ENCODE measurements around the gene SHE. TPM values are rescaled to one million over a fixed set of nuclear protein-coding genes. Genes with fewer than 3 reads are reported as not detected.

Gene SHE
- total RNA-seq, 6 experiments from 2014 or later = 4.0 to 5.6 (median 4.7) TPM

DNA sequence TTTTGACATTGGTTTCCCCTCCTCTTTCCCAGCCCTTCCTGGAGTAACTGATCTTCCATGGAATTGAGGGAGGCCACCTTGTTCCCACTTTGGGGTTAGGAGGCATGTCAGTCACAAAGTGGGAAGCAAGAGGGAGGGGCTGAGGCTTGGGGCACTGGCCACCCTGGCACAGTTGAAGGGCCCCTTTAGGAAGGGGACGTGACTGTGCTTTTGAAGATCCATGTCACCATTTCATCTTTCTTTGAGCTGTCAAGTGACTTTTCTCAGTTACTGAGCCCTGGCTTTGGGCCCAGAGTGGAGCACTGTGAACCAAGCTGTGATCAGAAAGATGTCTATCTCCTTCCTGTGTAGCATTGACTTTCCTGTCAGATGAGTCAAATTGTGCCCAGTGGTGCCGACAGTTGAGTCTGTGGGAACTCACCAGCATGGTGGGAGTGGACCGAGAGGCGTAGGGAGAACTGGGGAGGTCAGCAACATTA is 38.7 kb downstream of the SHE start:
- peaks cover 0 to 1% (median 0%) of the 10 kb centered on the region in 4 donors for H3K4me1 ChIP-seq
- WGBS (ENCODE audit: insufficient coverage, low coverage, low lambda C conversion rate, missing lambda C conversion rate) = 62% methylated on average over 2 of the region's 4 CpGs
- no peak overlapping the region for H3K4me3 ChIP-seq
- no peaks in the 10 kb centered on the region for H3K9me3 ChIP-seq
- DNase-seq (no peak), ATAC-seq (peak; percentile 6 to 25 (median 18))
- peaks cover 0 to 94% (median 27%) of the 10 kb centered on the region in 4 donors for H3K36me3 ChIP-seq
- no peak overlapping the region for H3K27ac ChIP-seq
- no peaks in the 10 kb centered on the region for H3K27me3 ChIP-seq
- TF ChIP-seq, protein P1, sequence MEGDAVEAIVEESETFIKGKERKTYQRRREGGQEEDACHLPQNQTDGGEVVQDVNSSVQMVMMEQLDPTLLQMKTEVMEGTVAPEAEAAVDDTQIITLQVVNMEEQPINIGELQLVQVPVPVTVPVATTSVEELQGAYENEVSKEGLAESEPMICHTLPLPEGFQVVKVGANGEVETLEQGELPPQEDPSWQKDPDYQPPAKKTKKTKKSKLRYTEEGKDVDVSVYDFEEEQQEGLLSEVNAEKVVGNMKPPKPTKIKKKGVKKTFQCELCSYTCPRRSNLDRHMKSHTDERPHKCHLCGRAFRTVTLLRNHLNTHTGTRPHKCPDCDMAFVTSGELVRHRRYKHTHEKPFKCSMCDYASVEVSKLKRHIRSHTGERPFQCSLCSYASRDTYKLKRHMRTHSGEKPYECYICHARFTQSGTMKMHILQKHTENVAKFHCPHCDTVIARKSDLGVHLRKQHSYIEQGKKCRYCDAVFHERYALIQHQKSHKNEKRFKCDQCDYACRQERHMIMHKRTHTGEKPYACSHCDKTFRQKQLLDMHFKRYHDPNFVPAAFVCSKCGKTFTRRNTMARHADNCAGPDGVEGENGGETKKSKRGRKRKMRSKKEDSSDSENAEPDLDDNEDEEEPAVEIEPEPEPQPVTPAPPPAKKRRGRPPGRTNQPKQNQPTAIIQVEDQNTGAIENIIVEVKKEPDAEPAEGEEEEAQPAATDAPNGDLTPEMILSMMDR (IDR thresholded peaks at IDR 0.05) = no peak
- TF ChIP-seq POLR2A (IDR thresholded peaks at IDR 0.05) = no peak
- intact Hi-C loops (cut with DNase I) = no loop called here

DNA sequence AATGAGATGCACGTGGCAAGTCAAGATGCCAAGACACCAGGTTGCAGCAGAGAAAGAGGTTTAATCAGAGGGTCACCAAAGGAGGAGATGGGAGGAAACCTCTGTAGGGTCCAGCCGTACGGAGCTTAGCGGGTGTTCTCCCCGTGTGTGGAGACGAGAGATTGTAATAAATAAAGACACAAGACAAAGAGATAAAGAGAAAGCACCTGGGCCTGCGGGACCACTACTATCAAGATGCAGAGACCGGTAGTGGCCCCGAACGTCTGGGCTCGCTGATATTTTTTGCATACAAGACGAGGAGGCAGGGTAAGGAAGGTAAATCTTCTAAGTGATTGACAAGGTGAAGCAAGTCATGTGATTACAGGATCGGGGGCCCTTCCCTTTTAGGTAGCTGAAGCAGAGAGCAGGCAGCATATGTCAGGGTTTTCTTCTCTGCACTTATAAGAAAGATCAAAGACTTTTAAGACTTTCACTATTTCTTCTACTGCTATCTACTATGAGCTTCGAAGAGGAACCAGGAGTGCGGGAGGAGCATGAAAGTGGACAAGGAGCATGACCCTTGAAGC is 41.4 kb downstream of the SHE start:
- Histone ChIP-seq H3K27me3 (no peaks in the 10 kb centered on the region), H3K27ac (no peak overlapping the region), H3K36me3 (peaks cover 0 to 97% (median 35%) of the 10 kb centered on the region in 4 donors), H3K4me1 (no peaks in the 10 kb centered on the region), H3K4me3 (no peak overlapping the region), H3K9me3 (no peaks in the 10 kb centered on the region)
- intact Hi-C loops (cut with DNase I) = no loop called here
- 66% methylated on average over 10 of the region's 15 CpGs for WGBS (ENCODE audit: insufficient coverage, low coverage, low lambda C conversion rate, missing lambda C conversion rate)
- no peak for ATAC-seq
- no peak for DNase-seq
- TF ChIP-seq, protein P1 (IDR thresholded peaks at IDR 0.05) = no peak
- TF ChIP-seq POLR2A (IDR thresholded peaks at IDR 0.05) = no peak

DNA sequence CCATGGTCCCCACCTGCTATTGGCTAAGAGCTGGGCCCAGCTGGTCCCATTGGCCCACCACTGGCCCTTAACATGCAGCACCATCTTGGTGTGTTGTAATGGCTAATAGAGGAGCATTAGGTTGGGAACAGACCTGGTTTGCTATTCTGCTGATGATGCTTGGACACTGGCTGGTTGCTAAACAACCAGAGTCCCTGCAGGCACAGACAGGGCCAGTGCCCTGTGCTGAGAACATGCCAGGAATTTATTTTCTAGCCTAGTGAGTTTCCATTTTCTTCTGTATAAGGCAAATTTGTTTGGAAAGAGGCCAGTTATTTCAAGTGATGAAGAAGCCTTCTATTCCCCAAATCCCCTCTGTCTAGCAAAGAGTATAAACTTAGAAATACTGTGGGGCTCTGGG is 43.1 kb downstream of the SHE start:
- peaks cover 0 to 96% (median 29%) of the 10 kb centered on the region in 4 donors for H3K36me3 ChIP-seq
- intact Hi-C loops (cut with DNase I) = no loop called here
- TF ChIP-seq, protein P1 (IDR thresholded peaks at IDR 0.05) = no peak
- no peak for TF ChIP-seq POLR2A (IDR thresholded peaks at IDR 0.05)
- H3K27me3 ChIP-seq = no peaks in the 10 kb centered on the region
- no peaks in the 10 kb centered on the region for H3K4me1 ChIP-seq
- H3K4me3 ChIP-seq = no peak overlapping the region
- DNase-seq (no peak), ATAC-seq (peak in 3 of 4 donors; percentile 5 to 21 (median 12))
- no peaks in the 10 kb centered on the region for H3K9me3 ChIP-seq
- no peak overlapping the region for H3K27ac ChIP-seq

DNA sequence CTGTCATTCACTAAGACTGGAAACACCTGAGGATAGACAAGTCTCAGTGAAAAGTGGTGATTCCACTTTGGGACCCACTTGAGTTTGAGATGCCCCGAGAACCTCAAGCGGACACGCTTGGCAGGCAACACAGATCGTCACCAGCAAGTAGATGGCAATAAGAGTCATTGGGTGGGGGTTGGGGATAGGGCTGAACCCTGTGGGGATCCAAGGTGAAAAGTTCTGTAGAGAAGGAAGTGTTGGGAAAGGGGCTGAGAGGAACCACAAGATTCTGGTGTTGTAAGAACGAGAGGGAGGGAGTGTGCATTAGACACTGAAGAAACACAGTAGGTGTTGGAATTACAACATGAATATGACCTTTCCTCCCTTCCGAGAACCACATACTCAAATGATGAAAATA is 45.6 kb downstream of the SHE start:
- Histone ChIP-seq H3K4me1 (no peaks in the 10 kb centered on the region), H3K9me3 (no peaks in the 10 kb centered on the region), H3K27me3 (no peaks in the 10 kb centered on the region), H3K4me3 (no peak overlapping the region), H3K27ac (no peak overlapping the region), H3K36me3 (peaks cover 0 to 98% (median 41%) of the 10 kb centered on the region in 4 donors)
- DNase-seq (no peak), ATAC-seq (peak; percentile 7 to 33 (median 24))
- TF ChIP-seq, protein P1 (IDR thresholded peaks at IDR 0.05) = no peak
- TF ChIP-seq POLR2A (IDR thresholded peaks at IDR 0.05) = no peak
- WGBS (ENCODE audit: insufficient coverage, low coverage, low lambda C conversion rate, missing lambda C conversion rate) = 87% methylated on average over 6 of the region's 6 CpGs
- intact Hi-C loops (cut with DNase I) = no loop called here

Data from right lobe of liver (tissue), 6 donors.